Heart left ventricle (tissue), 16 donors: ENCODE results near the gene ZNF512B. TPM values are rescaled to one million over a fixed set of nuclear protein-coding genes. Genes with fewer than 3 reads are reported as not detected.

ENCODE experiments used
- ATAC-seq, 4 donors: fragments of 200-7000 bp; cut with Tn5 transposase; one replicate each; pipeline ENCODE4 v1.9.1; 2020 to 2022; ENCODE audit warnings: moderate library complexity in 4 of 4, mild to moderate bottlenecking in 3 of 4, moderate number of reproducible peaks in 1 of 4
- DNase-seq, 5 donors: peaks; one replicate each; pipeline ENCODE4 v3.0.0-alpha.2; 2020
- H3K27ac ChIP-seq, 12 donors: fragments of 200-600 bp; sonication (generic) in 4 of 12; one replicate each; pipeline versions ENCODE4 v1.5.0 to v1.8.0; 2016 to 2022; ENCODE audit warnings: mild to moderate bottlenecking in 2 of 12
- H3K27me3 ChIP-seq, 9 donors: fragments of 200-600 bp; sonication (generic) in 2 of 9; one replicate each; pipeline versions ENCODE4 v1.5.1 to v1.8.0; 2016 to 2022; ENCODE audit warnings: mild to moderate bottlenecking in 3 of 9
- H3K36me3 ChIP-seq, 9 donors: fragments of 200-600 bp; sonication (generic) in 2 of 9; one replicate each; pipeline versions ENCODE4 v1.5.0 to v1.8.0; 2018 to 2022; ENCODE audit warnings: mild to moderate bottlenecking in 2 of 9
- H3K4me1 ChIP-seq, 12 donors: fragments of 200-600 bp; sonication (generic) in 4 of 12; one replicate each; pipeline versions ENCODE4 v1.5.0 to v1.8.0; 2016 to 2022; ENCODE audit warnings: mild to moderate bottlenecking in 3 of 12
- H3K4me3 ChIP-seq, 12 donors: fragments of 200-600 bp; sonication (generic) in 4 of 12; one replicate each; pipeline versions ENCODE4 v1.5.0 to v1.8.0; 2017 to 2022; ENCODE audit warnings: mild to moderate bottlenecking in 9 of 12, moderate library complexity in 4 of 12
- H3K9me3 ChIP-seq, 12 donors: fragments of 200-600 bp; sonication (generic) in 4 of 12; one replicate each; pipeline versions ENCODE4 v1.5.0 to v1.8.0; 2016 to 2022; ENCODE audit warnings: mild to moderate bottlenecking in 1 of 12
- POLR2A ChIP-seq, 2 donors: fragments of 450-650 bp; IDR thresholded peaks; one replicate each; pipeline ENCODE4 v1.6.1; 2017; ENCODE audit warnings: antibody characterized with exemption in 2 of 2, mild to moderate bottlenecking in 2 of 2, moderate library complexity in 2 of 2
- WGBS, 4 donors: extraction: QIAGEN DNeasy Blood & Tissue Kit in 2 of 4; methylation state at CpG; one replicate each; pipeline versions ENCODE4 v1.1.5 to v1.1.7; 2013 to 2018; 5-methylcytosine and 5-hydroxymethylcytosine counted together
- intact Hi-C, 10 donors: fragments of 100-400 bp; cut with DNase I; formaldehyde crosslinking; loops; one replicate each; pipeline versions ENCODE4 v1.11.1 to v1.14.2; 2022
- polyA plus RNA-seq, 2 donors: library from polyadenylated mRNA; stranded (reverse); fragments of 200-250 nt; gene quantifications; one replicate each; pipeline ENCODE4 v1.2.3, GENCODE V29; 2013
- total RNA-seq, 9 donors: library from RNA; depleted of rRNA in 2 of 9; stranded (reverse); fragments of >200 nt in 2 of 9; fragmentation: NEBNext Ultra II Directional in 3 of 9; extraction: Animal tissue kit (Norgen Biotek cat#: 25700) in 3 of 9; gene quantifications; one replicate each; pipeline versions ENCODE4 v1.1.0 to v1.2.4, GENCODE V29; 2016 to 2023
- TF ChIP-seq, protein P1 (sequence below), 12 donors: fragments of 200-600 bp; sonication (generic) in 4 of 12; IDR thresholded peaks; one replicate each; pipeline versions ENCODE4 v1.5.0 to v1.8.0; 2018 to 2022; ENCODE audit warnings: antibody characterized with exemption in 12 of 12, mild to moderate bottlenecking in 5 of 12
- donor health status: ischemic (EF 13 %, LVEDD 7.1; RV severe dilation, severe dysfunction).
- donor health status: healthy with polysubstance abuse.
- donor health status: DM: no; HTN: yes; CAD: no.
- donor health status: DM: no; HTN: no; CAD: no.
- donor health status: ischemic (EF 25% LVEDD 6.9; RV normal size, moderate dysfunction).
- donor health status: ischemic (EF 25% LVEDD 5.7; RV mildly dilated, moderate dysfunction).
- donor health status: healthy.
- donor health status: DM: yes; HTN: yes; CAD: no.
- donor health status: ischemic (EF 35%, LVEDD 5.7; RV mildly dilated, moderate dysfunction).
- donor health status: nonischemic (EF 11% LVEDD 7.7; RV severe dilation, severe dysfunction).
- donor health status: DM: yes; HTN: yes; CAD: no.
- donor health status: PGD.
- donor health status: ischemic (EF 29% LVEDD 5.4; RV normal size, mild dysfunction).
- donor health status: nonischemic (EF 23%, LVEDD 6.1; RV moderate dilation, normal function).

The ZNF512B gene
- total and polyA plus RNA-seq, 11 donors = 7.3 to 15.9 (median 12.0) TPM

DNA sequence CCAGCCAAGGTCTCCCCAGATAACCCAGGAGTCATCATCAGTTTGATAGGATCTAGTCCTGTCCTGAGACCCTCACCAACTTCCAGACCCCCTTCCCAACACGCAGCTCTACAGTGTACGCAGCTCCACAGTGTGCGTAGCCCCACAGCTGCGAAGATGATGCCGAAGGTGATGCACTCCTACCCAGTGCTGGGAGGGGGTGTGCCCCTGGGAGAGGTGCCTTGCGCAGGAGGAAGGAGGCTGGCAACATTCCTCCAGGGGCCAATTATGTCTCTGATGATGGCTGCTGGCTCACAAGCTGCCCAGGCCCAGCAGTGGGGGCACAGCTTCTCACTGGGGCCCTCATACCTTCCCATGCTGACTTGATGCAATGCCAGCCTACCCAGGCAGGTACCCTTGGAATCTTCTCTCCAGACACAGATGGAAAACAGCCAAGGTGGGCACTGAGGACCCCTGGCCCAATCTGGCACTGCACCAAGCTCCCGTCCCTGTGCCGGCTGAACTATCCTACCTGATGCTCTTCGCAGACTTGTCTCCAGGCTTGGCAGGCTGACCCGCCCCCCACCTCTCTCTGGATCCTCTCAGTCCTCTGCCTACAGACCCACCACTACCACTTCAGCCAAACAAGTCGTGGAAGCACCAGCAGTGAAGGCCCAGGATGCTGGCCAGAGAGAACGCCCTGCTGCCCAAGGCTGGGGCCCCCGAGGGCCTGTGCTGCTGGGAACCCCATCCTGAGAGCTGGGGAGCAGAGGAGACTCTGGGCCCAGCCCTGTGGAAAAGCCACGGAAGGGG is 1.4 kb downstream of the ZNF512B start:
- 68 to 81% (median 77%) methylated on average over 6 to 14 of the region's 14 CpGs for WGBS, 4 donors
- DNase-seq = peak; percentile 19 to 50 (median 24)

DNA sequence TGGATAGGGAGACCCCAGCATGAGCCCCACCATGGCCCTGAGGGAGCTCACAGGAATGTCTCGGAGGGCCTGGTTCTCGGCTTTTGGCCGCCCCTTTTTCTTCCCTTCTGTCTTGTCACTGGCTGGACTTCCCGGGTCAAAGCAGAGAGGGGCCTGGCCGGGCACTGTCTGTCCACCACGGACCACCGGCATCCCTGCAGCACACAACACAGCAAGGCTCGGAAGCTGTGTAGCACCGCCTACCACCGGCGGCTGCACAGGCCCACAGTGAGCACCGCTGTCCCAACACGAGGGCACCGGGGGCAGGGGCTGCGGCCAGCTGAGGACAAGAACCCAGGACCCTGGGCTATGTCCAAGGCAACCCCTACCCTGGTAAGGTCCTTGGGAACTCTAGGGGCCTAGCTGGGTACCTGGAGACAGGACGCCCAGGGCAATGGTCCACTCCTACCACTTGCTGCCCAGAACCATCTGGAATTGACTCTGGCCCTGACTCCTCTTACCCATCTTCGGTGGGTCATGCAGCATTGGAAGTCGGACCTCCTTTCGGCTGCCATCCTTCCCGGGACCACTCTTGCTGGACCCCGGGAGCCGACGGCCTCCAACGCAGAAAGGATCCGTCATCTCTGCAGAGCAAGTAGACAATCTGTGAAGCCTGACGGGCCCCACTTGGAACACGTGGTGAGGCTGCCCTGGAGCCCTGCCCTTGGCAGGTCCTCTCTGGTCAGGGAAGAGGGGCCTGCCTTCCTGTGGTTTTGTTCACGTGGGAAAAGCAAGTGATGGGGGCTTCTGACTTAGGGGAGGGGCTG is 2.2 kb downstream of the ZNF512B start:
- intact Hi-C loops = no loop called here

More for the DNA sequence above, 1.4 kb downstream of the ZNF512B start:
- Histone ChIP-seq H3K27ac (peak overlapping the region in 10 of 12 donors; percentile 29 to 86 (median 70)), H3K36me3 (peaks cover 0 to 29% (median 14%) of the 10 kb centered on the region in 9 donors), H3K4me1 (peaks cover 0 to 31% (median 23%) of the 10 kb centered on the region in 12 donors), H3K27me3 (no peaks in the 10 kb centered on the region), H3K4me3 (peak overlapping the region in 10 of 12 donors; percentile 51 to 91 (median 70)), H3K9me3 (no peaks in the 10 kb centered on the region)
- intact Hi-C loops = no loop called here
- TF ChIP-seq, protein P1, sequence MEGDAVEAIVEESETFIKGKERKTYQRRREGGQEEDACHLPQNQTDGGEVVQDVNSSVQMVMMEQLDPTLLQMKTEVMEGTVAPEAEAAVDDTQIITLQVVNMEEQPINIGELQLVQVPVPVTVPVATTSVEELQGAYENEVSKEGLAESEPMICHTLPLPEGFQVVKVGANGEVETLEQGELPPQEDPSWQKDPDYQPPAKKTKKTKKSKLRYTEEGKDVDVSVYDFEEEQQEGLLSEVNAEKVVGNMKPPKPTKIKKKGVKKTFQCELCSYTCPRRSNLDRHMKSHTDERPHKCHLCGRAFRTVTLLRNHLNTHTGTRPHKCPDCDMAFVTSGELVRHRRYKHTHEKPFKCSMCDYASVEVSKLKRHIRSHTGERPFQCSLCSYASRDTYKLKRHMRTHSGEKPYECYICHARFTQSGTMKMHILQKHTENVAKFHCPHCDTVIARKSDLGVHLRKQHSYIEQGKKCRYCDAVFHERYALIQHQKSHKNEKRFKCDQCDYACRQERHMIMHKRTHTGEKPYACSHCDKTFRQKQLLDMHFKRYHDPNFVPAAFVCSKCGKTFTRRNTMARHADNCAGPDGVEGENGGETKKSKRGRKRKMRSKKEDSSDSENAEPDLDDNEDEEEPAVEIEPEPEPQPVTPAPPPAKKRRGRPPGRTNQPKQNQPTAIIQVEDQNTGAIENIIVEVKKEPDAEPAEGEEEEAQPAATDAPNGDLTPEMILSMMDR (IDR thresholded peaks at IDR 0.05) = no peak
- TF ChIP-seq POLR2A (IDR thresholded peaks at IDR 0.05) = no peak
- no peak for ATAC-seq

DNA sequence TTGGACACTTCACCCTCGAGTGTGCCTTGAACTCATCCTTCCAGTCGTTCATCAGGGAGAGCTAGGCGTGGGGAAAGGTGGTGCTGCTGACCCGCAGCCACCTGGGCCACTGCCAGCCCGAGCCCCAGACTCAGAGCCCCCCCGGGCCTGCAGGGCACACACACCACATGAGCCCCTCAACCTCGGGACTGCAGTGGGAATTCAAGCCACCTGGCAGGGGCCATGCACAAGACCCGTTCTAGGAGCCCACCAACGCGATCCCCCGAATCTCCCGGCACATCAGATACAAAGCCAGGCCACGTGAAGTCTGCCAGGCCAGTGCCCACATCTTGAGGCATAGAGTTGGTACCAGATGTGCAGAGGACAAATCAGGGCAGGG is 2.8 kb downstream of the ZNF512B start:
- no peak for TF ChIP-seq POLR2A (IDR thresholded peaks at IDR 0.05)
- TF ChIP-seq, protein P1 (IDR thresholded peaks at IDR 0.05) = no peak
- intact Hi-C loops = no loop called here
- no peak for ATAC-seq
- Histone ChIP-seq H3K27ac (no peak overlapping the region), H3K4me3 (no peak overlapping the region), H3K27me3 (no peaks in the 10 kb centered on the region), H3K4me1 (peaks cover 0 to 26% (median 19%) of the 10 kb centered on the region in 12 donors), H3K36me3 (peaks cover 0 to 43% (median 27%) of the 10 kb centered on the region in 9 donors), H3K9me3 (no peaks in the 10 kb centered on the region)
- 89 to 96% (median 93%) methylated on average over 11 to 13 of the region's 13 CpGs for WGBS, 4 donors
- DNase-seq = peak in 3 of 5 donors; percentile 26 to 51 (median 30)

More for the DNA sequence above, 2.2 kb downstream of the ZNF512B start:
- no peaks in the 10 kb centered on the region for H3K27me3 ChIP-seq
- H3K36me3 ChIP-seq = peaks cover 0 to 37% (median 22%) of the 10 kb centered on the region in 9 donors
- WGBS, 4 donors = 77 to 97% (median 88%) methylated on average over 19 to 28 of the region's 28 CpGs
- TF ChIP-seq, protein P1 (IDR thresholded peaks at IDR 0.05) = no peak
- no peak for TF ChIP-seq POLR2A (IDR thresholded peaks at IDR 0.05)
- H3K4me1 ChIP-seq = peaks cover 0 to 29% (median 21%) of the 10 kb centered on the region in 12 donors
- peak; percentile 16 to 42 (median 23) for DNase-seq
- H3K4me3 ChIP-seq = no peak overlapping the region
- no peaks in the 10 kb centered on the region for H3K9me3 ChIP-seq
- ATAC-seq = no peak
- H3K27ac ChIP-seq = peak overlapping the region in 1 of 12 donors; percentile 86
